PC-3 (cell line): ENCODE data around the gene DDIT4L. TPM values are rescaled to one million over a fixed set of nuclear protein-coding genes. Genes with fewer than 3 reads are reported as not detected.

Experiments
- ATAC-seq: fragments of 200-7000 bp; cut with Tn5 transposase; 2 replicates; pipeline ENCODE4 v1.9.1; 2020; ENCODE audit warnings: mild to moderate bottlenecking, moderate library complexity
- BruUV-seq: library from RNA; stranded (reverse); fragments of 400-500 nt; replicated peaks from 2 replicates; lab custom pipeline; 2021; lab: Mats Ljungman, UMichigan
- CTCF ChIA-PET: fragments of 300-600 bp; sonication (Branson Sonifier 250); formaldehyde crosslinking; loops from one replicate; lab custom pipeline; 2022; ENCODE audit warnings: antibody characterized with exemption; lab: Charles Lee
- POLR2A ChIA-PET: fragments of 300-600 bp; sonication (Branson Sonifier 250); formaldehyde crosslinking; loops from one replicate; lab custom pipeline; 2022; ENCODE audit warnings: antibody characterized with exemption; ENCODE audit not compliant: unreplicated experiment; lab: Charles Lee
- DNase-seq: peaks from one replicate; pipeline ENCODE4 v3.0.0-alpha.2; 2015
- H2AFZ ChIP-seq: fragments of 300-600 bp; sonication (generic); 2 replicates; pipeline ENCODE4 v1.6.0; 2016; ENCODE audit warnings: antibody characterized with exemption, low read length
- H3F3A ChIP-seq: fragments of 300-600 bp; sonication (generic); one replicate; pipeline ENCODE4 v1.6.0; 2017; ENCODE audit warnings: antibody characterized with exemption, low read length, control low read depth, mild to moderate bottlenecking; ENCODE audit not compliant: unreplicated experiment
- H3K27ac ChIP-seq: fragments of 300-600 bp; sonication (generic); 2 replicates; pipeline ENCODE4 v1.5.1; 2016; ENCODE audit warnings: mild to moderate bottlenecking, low read length
- H3K27me3 ChIP-seq: fragments of 300-600 bp; sonication (generic); 2 replicates; pipeline ENCODE4 v1.6.1; 2016; ENCODE audit warnings: low read length, mixed read lengths
- H3K36me3 ChIP-seq: fragments of 300-600 bp; sonication (generic); 2 replicates; pipeline ENCODE4 v1.6.1; 2016; ENCODE audit warnings: low read depth, mixed run types, low read length, mixed read lengths
- H3K4me1 ChIP-seq: fragments of 300-600 bp; sonication (generic); 2 replicates; pipeline ENCODE4 v1.5.1; 2016; ENCODE audit warnings: low read length; ENCODE audit not compliant: insufficient read depth
- H3K4me2 ChIP-seq: fragments of 300-600 bp; sonication (generic); 2 replicates; pipeline ENCODE4 v1.6.0; 2016; ENCODE audit warnings: low read length
- H3K4me3 ChIP-seq: fragments of 300-600 bp; sonication (generic); 2 replicates; pipeline ENCODE4 v1.5.1; 2016; ENCODE audit warnings: mild to moderate bottlenecking, low read length, mixed read lengths
- H3K79me2 ChIP-seq: fragments of 300-600 bp; sonication (generic); 2 replicates; pipeline ENCODE4 v1.6.1; 2017; ENCODE audit warnings: low read length, mixed read lengths
- H3K9ac ChIP-seq: fragments of 300-600 bp; sonication (generic); 2 replicates; pipeline ENCODE4 v1.6.0; 2016; ENCODE audit warnings: mild to moderate bottlenecking, low read length
- H3K9me2 ChIP-seq: fragments of 300-600 bp; sonication (generic); replicated peaks from 2 replicates; pipeline ENCODE4 v1.6.1; 2016; ENCODE audit warnings: mixed run types, low read length, mixed read lengths
- H3K9me3 ChIP-seq: fragments of 300-600 bp; sonication (generic); 2 replicates; pipeline ENCODE4 v1.6.1; 2016; ENCODE audit warnings: low read length, mixed read lengths
- H4K20me1 ChIP-seq: fragments of 300-600 bp; sonication (generic); 2 replicates; pipeline ENCODE4 v1.6.1; 2016; ENCODE audit warnings: low read length, mixed read lengths
- EZH2 ChIP-seq: fragments of 300-600 bp; sonication (generic); IDR thresholded peaks from one replicate; pipeline ENCODE4 v1.6.1; 2017; ENCODE audit warnings: antibody characterized with exemption, mild to moderate bottlenecking, low read length; ENCODE audit not compliant: unreplicated experiment
- EZH2phosphoT487 ChIP-seq: fragments of 300-600 bp; sonication (generic); IDR thresholded peaks from 2 replicates; pipeline ENCODE4 v1.6.1; 2018; ENCODE audit warnings: mild to moderate bottlenecking, antibody characterized with exemption, low read length, borderline replicate concordance
- intact Hi-C: fragments of 100-400 bp; cut with micrococcal nuclease; formaldehyde crosslinking; loops from 2 replicates; pipeline ENCODE4 v1.9.0; 2023
- total RNA-seq: library from RNA; depleted of rRNA; stranded (reverse); fragments of >200 nt; gene quantifications from 2 replicates; pipeline ENCODE4 v1.2.3, GENCODE V29; 2014
- TF ChIP-seq, protein P1 (sequence below): fragments of 300-600 bp; sonication (generic); conservative IDR thresholded peaks from 2 replicates; pipeline ENCODE4 v1.5.1; 2017; ENCODE audit warnings: antibody characterized with exemption, low read depth, mild to moderate bottlenecking, low read length

DDIT4L gene
- total RNA-seq, 1 experiment from 2014 or later, result not detected

GRCh38 chr4:100224721-100225120 lies 34.5 kb upstream of the DDIT4L start:
- Histone ChIP-seq H3K9me2 (no peaks in the 10 kb centered on the region), H3K4me2 (no peak overlapping the region), H3K79me2 (no peaks in the 10 kb centered on the region), H3F3A (no peaks in the 10 kb centered on the region), H3K9me3 (no peaks in the 10 kb centered on the region), H2AFZ (no peak overlapping the region), H3K27me3 (no peaks in the 10 kb centered on the region), H3K9ac (no peak overlapping the region), H3K27ac (no peak overlapping the region), H3K36me3 (no peaks in the 10 kb centered on the region; the same call in 1 of the 2 replicates), H3K4me1 (no peaks in the 10 kb centered on the region), H4K20me1 (no peaks in the 10 kb centered on the region), H3K4me3 (no peak overlapping the region)
- CTCF ChIA-PET, result no interaction called here
- intact Hi-C loops, result no loop called here
- DNase-seq, result no peak
- BruUV-seq, result no TSS peak
- POLR2A ChIA-PET, result no interaction called here
- no peak for ATAC-seq
- TF ChIP-seq EZH2 (no peak), EZH2phosphoT487 (no peak)
- TF ChIP-seq, protein P1, sequence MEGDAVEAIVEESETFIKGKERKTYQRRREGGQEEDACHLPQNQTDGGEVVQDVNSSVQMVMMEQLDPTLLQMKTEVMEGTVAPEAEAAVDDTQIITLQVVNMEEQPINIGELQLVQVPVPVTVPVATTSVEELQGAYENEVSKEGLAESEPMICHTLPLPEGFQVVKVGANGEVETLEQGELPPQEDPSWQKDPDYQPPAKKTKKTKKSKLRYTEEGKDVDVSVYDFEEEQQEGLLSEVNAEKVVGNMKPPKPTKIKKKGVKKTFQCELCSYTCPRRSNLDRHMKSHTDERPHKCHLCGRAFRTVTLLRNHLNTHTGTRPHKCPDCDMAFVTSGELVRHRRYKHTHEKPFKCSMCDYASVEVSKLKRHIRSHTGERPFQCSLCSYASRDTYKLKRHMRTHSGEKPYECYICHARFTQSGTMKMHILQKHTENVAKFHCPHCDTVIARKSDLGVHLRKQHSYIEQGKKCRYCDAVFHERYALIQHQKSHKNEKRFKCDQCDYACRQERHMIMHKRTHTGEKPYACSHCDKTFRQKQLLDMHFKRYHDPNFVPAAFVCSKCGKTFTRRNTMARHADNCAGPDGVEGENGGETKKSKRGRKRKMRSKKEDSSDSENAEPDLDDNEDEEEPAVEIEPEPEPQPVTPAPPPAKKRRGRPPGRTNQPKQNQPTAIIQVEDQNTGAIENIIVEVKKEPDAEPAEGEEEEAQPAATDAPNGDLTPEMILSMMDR, result no peak

- TF ChIP-seq, protein P1, result no peak
- TF ChIP-seq EZH2phosphoT487 (no peak), EZH2 (no peak)
- Histone ChIP-seq H3K4me2 (no peak overlapping the region), H3K27ac (no peak overlapping the region), H3K9ac (no peak overlapping the region), H3K79me2 (no peaks in the 10 kb centered on the region), H3K9me2 (no peaks in the 10 kb centered on the region), H3K9me3 (no peaks in the 10 kb centered on the region), H3F3A (no peaks in the 10 kb centered on the region), H2AFZ (no peak overlapping the region), H3K36me3 (no peaks in the 10 kb centered on the region; the same call in 1 of the 2 replicates), H3K4me3 (no peak overlapping the region), H3K4me1 (no peaks in the 10 kb centered on the region), H4K20me1 (no peaks in the 10 kb centered on the region), H3K27me3 (no peaks in the 10 kb centered on the region)
- ChIA-PET POLR2A (no interaction called here), CTCF (no interaction called here)
- intact Hi-C loops, result no loop called here
- ATAC-seq (no peak), DNase-seq (no peak)
- no TSS peak for BruUV-seq
Measured at GRCh38 chr4:100224160-100224559, 33.9 kb upstream of the DDIT4L start.

- Histone ChIP-seq H3K36me3 (no peaks in the 10 kb centered on the region), H3K79me2 (no peaks in the 10 kb centered on the region), H3K27me3 (no peaks in the 10 kb centered on the region), H4K20me1 (no peaks in the 10 kb centered on the region), H3K9ac (no peak overlapping the region), H3K4me2 (no peak overlapping the region), H3K9me2 (no peaks in the 10 kb centered on the region), H3K27ac (no peak overlapping the region), H3K4me1 (no peaks in the 10 kb centered on the region), H3K4me3 (no peak overlapping the region), H3K9me3 (no peaks in the 10 kb centered on the region), H3F3A (no peaks in the 10 kb centered on the region), H2AFZ (no peak overlapping the region)
- POLR2A ChIA-PET, result no interaction called here
- CTCF ChIA-PET, result no interaction called here
- TF ChIP-seq EZH2 (no peak), EZH2phosphoT487 (no peak)
- TF ChIP-seq, protein P1, result no peak
- BruUV-seq, result no TSS peak
- no peak for ATAC-seq
- intact Hi-C loops, result no loop called here
- peak; percentile 1 for DNase-seq
Measured at GRCh38 chr4:100208964-100209363, 18.7 kb upstream of the DDIT4L start.
